ENCODE results near the gene GNG7.
"Not testable (repeated sequence)": the region's sequence is repeated elsewhere in the genome, so short reads cannot be mapped to it uniquely, and the experiment has no call there.

GNG7 gene

DNA sequence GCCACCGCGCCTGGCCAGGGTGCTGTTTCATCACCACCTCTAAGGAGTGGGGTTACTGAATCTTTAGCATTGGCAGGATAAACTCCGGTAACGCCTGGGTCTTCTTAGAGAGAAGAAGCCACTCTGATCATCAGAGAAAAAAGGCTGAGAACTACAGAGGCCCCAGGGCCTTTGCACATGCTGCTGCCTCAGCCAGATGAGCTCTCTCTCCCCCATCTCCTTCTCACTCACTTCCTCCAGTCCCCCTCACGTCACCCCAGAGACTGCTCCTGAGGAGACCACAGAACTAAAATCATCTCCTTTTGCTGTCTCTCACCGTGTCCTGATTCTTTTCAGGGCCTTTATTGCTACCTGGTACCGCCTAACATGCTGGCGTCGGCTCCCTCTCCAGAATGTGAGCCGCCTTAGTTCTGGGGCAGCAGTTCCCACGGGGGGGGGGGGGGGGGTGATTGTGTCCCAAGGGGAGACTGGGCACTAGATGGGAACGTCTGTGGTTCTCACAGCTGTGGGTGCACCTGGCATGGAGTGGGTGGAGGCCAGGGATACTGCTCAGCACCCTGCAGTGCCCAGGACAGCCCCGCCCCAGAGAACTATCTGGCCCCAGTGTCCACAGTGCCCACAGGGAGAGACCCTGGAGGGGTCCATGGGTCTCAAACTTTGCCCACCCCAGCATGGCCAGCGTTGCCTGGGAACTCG lies 23.8 kb upstream of the GNG7 start:
- no peak for DNase-seq

DNA sequence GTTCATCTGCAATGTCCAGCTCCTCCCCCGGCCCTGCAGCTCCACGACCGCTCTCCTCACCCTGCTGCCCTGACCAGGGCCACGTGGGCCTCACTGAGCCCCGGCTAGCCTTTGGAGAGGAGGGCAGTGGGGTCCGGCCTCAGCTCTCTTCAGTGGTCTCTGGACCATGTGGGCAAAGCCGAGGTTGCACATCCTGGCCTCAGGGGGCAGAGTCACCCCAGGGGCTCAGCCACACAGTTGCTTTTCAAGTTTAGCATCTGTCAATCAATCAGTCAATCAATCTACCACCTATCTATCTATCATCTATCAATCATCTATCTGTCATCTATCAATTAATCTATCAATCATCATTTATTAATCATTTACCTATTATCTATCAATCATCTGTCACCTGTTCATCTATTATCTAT lies 21.7 kb upstream of the GNG7 start:
- no peak for DNase-seq

DNA sequence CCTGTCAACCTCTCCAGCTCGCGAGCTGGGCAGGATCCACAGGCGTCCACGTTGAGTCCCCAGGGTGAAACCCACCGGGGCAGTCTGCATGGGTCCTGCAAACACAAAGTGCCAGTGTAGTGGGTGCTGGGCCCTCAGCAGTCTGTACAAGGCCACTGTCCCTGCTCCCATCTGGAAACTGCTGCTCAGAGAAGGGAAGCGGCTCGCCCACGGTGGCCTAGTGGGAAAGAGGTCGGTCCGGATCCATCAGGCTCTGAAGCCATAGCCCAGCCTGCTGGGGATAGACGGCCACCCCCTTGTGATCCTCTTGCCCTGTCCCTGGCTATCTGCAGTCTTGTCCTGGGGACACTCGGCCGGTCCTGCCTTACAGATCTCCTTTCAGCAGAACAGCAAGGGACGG lies 21.3 kb upstream of the GNG7 start:
- no peak for DNase-seq

DNA sequence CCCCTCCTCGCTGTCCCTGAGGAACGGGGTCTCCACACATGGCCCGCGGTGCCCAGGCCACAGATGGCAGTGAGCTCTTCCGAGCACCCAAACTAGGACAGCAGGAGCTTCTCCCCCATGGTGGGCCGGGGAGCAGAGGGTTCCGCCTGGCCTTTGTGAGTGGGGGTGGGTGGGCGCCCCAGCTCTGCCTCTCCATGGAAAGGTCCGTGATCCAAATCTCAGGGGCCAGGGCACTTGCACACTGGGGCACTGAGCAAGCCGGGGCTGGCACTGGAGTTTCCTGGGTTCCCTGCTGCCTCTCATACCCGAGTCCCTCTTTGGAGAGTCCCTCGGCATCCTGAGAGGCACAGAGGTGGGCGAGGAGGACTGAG lies 20.8 kb upstream of the GNG7 start:
- DNase-seq: no peak

DNA sequence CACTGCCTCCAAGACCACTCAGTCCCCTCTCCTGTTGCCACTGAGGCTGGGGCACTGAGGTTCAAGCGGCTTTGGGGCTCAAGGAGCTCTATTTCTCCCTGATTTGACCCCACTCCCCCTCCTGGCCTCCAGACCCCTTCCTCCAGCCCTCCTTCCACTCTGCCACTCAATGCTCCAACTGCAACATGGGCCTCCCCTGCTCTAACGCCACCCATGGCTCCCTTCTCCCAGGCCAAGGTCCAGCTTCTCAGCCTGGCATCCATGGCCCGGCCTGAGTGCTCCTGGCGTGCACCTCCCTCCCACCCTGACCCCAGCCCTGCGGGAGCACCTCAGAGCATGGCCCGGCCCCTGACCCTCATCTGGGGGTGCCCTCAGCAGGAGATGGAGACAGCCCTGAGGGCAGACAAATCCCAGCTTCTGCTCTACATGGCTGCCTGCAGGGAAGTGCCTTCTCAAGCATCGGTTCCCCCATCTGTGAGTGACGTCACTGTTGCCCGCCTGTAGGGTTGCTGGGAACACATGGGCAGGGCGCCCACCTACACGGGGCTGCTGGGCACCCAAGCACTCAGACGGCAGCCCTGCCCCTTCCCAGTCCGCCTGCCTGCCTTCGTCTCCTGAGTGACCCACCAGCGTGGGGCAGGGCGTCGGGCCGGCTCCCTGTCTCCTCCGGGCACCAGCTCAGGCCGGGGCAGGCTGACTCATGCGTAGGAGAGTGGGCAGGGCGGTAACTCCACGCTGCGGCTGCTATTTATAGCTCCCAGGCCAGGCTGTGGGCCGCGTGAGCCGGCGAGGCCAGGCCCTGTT lies 20.2 kb upstream of the GNG7 start:
- DNase-seq: no peak

DNA sequence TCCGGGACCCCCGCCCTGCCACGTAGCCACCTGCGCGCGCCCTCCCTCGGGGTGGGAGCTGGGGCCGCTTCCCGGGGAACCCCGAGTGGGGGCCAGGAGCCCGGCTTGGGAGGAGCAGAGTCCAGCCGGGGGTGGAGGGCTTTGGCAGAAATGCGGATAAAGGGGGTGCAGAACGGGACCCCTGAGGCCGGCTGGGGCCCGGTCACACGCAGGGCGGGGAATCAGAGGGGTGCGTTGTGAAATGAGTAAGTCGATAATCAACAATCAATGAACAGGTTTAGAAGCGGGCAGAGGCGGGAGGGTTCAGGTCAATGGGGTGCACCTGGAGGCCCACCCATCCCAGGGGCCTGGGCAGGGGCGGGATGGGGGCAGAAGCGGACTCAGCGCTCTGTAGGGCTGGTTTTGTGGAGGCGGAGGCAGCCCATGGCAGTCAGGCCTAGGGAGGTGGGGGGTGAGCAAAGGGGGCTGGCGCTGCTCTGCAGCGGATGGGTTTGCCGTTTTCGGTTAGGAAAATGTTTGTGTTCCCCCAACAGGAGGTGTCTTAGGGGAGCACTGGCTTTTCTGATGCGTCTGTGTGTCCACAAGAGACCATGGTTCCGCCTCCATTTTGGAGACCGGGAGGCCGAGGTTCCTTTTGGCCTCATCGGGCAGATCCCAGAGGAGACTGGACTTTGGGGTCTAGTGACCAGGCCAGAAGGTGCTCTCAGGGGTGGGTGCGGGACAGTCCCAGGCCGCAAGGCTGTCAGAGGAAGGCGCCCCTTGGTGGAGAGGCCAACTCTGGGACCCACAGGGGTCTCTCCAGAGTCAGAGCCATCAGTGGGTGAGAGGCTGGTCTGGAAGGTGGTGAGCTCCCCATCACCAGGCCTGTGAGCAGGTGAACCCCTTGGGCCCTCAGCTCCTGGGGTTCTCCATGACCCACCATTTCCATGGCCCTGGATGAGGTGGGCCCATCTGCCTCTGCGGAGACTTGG lies 19.4 kb upstream of the GNG7 start:
- DNase-seq: no peak

DNA sequence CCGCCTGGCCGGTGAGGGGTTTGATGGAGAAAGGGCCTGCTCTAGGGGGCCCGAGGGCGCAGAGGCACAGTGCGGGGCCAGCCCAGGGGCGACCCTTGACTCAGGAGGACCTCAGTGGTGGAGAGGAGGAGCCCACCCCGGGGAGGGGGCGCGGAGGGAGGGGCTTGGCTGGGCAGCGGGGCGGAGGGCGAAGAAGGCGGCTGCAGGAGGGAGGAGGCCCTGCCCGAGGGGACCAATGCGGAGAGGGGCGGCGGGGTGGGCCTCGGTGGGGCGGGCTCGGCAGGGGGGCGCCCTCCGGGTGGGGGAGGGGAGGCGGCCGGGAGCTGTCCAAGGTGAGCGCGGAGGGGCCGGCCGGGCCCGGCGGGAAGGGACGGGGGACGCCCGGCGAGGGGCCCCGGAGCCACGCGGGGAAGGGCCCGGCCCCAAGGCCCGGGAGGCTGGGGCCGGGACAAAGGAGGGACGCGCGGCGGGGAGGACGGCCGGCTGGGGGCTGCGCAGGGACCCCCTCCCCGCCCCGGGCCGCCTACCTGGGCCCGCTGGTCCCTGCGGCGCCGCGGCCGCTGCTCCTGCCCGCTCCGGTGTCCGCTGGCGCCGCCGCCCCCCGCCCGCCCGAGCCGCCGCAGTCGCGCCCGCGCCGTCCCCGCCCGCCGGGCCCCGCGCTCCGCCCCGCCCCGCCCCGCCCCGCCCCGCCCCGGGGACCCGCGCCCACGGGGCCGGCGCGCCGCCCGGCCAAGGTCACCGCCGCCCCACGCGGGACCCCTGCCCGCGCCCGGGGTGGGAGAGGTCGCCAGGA lies 18.5 kb upstream of the GNG7 start, which contains the start of gene DIRAS1:
DIRAS1 (minus strand) TSS at position 596 of the 793 bp plus-strand sequence. CDS start 3,566 bp downstream, outside the sequence.
- DNase-seq: no peak

DNA sequence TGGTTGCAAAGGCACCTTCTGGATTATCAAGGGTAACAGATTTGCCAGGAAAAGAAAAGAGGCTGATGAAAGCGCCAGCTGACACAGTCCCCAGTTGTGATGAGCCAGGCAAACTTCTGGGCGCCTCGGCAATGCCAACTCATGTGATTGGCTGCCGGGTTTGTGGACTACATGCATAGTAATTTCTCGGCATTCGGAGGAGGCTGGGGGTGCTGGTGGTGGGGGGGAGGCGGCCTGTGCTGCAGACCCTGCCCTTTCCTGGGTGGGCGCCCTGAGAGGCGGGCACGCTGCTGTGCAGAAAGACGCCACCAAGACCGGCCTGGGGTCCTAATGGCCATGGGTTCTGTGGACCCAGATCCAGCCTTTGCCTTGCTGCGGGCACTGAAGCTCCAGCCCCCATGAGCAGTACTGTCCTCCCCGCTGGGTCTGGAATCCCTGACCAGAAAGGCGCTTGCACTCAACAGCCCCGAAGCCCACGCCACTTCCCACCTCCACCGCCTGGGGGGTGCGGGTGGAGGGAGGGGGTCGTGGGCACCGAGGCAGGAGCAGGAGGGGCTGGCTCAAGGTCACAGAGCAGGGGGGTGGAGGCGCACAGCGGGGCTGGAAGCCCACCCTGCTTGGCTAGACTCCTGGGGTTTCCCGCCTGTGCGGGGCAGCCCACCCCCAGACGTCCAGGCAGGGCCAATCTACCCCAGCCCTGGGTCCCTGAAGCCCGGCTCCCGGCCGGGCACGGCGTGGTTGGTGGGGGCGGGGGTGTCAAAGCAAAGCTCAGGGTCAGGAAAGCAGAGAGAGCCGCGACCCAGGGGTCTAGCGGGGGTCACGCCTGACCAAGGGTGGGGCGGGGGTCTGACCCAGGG lies 17.7 kb upstream of the GNG7 start:
- no peak for DNase-seq

DNA sequence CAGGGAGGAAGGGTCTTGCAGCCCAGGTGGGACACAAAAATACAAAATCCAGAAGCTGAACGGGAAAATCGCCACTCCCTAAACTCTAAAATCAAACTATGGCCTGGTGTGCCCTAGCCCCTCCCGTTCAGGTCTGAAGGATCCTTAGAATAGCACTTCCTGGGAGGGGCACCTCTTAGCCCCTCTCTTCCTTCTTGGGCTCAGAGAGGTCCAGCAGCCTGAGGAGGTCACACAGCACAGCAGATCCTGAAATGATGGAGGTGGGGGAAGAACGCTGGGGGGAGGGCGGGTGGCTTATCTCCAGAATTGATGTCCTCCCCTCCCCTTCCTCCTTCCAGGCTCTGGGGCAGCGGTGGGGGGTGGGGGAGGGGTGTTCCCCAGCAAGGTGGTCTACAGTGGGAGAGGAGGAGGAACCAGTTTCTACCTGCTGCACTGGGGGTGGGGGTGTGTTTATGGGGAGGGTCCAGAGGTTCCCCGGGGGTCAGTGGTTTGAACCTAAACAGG lies 16.8 kb upstream of the GNG7 start:
- DNase-seq: no peak

DNA sequence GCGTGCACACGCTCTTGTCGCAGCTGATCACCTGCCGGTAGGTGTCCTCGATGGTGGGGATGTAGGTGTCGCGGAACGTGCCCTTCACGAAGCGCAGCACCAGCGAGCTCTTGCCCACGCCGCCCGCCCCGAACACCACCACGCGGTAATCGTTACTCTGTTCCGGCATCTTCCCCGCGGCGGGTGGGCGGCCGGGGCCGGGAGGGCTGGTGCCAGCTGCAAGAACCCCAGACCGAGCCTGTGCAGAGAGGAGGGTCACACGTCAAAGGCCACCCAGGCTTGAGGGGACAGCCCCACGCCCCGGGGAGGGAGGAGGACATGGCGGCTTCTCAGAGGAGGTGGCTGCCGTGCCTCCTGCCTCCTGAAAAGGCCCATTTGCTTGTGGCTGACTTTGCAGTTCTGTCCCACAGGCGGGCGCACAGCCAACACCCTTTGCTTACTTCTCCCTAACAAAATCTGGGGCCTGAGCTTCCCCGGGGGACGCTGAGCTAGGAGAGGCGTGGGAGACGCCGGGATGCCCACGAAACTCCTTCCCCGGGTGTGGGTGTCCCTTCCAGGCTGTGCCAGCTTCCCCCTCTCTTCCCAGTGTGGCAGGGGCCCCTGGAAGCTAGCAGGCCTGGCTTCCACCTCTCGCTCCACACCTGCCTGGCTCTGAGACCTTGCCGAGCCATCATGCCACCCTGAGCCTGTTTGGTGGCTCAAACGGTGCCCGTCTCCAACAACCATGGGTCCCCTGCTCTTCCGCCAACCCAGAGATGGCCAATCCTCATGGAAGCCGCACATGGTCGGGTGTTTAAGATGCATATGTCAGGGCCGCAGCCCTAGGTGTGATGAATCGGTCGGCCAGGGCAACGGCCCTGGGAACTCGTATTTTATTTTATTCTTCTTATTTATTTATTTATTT lies 15.4 kb upstream of the GNG7 start:
- no peak for DNase-seq

DNA sequence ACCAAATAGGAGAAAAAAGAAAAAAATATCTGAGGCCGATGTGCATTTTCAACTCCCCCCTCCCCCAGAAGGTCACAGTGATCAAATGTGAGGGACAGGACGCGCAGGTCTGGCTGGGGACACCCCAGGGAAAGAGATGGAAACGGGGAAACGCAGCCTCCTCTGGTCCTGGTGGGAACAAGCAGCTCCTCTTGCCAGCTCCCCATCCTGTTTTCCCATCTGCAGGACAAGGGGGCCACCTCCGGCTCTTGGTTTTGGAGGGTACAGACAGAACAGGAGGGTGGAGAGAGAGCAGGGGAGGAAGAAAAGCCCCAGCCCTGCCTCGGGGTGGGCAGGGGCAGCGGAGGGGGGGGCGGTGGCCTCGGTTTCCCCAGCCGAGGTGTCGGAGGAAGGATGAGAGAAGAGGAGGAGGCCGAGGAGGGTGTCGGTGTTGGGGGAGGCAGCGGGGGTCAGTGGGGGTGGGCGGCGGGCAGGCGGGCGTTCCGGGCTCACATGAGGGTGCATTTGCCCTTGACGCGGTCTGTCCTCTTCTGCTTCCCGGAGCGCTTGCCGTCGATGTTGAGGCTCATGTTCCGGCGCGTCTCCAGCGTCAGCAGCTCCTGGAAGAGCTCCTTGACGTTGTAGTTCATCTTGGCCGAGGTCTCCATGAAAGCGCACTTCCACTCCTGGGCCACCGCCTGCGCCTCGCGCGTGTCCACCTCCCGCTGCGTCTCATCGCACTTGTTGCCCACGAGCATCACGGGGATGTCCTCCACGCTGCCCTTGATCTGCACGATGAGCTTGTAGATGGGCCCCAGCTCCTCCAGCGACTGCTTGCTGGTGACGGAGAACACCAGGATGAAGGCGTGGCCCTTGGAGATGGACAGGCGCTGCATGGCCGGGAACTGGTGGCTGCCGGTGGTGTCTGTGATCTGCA lies 14.5 kb upstream of the GNG7 start:
- DNase-seq: no peak

DNA sequence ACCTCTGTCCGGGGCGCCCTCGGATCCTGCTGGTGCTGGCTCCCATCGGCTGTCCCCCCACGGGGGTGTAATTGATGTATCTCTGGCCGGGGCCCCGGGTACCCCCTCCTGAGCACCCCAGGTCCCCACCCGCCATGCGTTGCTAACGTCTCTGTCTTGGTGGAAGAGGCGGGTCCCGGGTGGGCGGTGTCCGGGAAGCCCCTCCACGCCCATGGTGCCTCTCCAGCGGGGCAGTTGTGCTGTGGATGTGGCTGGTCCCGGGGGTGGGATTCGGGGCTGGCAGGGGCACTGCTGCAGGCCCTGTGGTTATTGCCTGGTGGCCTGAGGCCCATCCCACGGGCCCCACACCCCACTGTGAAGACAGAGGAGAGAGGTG lies 13.8 kb upstream of the GNG7 start:
- no peak for DNase-seq

DNA sequence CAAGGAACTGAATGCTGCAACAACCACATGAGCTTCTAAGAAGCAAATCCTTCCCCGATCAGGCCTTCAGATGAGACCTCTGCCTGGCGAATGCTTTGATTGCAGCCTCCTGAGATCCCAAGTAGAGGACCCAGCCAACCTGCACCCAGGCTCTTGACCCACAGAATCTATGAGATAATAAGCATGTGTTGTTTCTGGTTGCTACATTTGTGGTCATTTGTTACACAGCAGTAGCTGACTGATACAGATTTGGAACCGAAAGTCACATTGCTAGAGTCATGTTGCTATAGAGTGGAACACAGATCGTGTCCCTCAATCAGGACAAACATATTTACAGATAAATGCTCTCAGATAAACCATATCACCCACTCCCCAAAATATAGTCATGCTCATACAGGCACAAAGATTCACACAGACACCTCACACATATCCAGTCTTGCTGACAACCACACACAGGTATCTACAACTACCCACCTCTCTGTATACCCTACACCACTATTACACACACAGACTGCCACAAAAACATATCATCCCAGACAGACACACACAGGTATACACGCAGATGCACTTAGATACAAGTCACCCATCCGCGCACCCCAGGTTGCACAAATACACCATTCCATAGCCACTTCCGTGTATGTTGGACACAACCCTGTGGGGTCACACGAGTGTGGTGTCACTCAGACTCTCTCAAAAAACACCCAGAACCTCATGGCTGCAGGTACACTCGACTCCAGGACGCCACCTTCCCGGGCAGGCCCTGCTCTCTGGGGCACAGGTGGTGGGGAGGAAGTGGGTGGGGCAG lies 13.2 kb upstream of the GNG7 start:
- no peak for DNase-seq

DNA sequence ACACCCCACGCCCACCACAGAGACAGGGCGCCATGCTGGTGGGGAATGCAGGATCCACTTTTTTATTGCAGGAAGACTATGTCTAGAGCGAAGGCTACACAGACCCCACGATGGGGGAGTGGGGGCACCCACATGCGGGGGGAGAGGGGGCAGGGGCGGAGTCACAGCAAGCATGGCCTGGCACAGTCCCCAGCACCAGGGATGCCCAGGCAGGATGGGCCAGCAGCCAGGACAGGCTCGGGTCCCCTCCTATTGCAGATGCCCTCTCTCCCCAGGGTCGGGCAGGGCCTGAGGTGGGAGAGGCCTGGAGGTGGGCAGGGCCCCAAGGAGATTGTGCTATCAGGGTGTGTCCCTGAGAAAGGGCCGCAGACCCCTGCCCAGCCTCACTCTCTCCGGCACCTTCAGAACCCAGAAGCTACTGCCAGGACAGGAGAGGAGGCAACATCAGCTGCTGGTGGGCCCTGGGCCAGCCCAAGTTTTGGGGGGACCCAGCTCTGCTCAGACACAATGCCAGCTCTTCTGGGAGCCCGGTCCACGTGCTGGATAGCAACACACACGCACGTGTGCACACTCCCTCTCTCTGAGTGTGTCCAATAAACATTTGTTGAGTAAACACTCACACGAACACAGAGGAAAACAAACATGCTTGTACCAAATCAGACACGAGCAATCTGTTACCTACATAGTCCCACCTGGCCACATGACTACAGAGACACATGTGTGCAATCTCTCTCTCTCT lies 12.2 kb upstream of the GNG7 start:
- no peak for DNase-seq

DNA sequence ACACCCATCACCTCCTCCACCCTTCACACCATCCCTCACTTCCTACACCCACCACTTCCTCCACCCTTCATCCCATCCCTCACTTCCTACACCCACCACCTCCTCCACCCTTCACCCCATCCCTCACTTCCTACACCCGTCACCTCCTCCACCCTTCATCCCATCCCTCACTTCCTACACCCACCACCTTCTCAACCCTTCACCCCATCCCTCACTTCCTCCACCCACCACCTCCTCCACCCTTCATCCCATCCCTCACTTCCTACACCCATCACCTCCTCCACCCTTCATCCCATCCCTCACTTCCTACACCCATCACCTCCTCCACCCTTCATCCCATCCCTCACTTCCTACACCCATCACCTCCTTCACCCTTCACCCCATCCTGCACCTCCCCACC lies 11.6 kb upstream of the GNG7 start:
- not testable (repeated sequence) for DNase-seq

DNA sequence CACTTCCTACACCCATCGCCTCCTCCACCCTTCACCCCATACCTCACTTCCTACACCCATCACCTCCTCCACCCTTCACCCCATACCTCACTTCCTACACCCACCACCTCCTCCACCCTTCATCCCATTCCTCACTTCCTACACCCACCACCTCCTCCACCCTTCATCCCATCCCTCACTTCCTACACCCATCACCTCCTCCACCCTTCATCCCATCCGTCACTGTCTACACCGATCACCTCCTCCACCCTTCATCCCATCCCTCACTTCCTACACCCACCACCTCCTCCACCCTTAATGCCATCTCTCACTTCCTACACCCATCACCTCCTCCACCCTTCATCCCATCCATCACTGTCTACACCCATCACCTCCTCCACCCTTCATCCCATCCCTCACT lies 10.7 kb upstream of the GNG7 start:
- DNase-seq: not testable (repeated sequence)

DNA sequence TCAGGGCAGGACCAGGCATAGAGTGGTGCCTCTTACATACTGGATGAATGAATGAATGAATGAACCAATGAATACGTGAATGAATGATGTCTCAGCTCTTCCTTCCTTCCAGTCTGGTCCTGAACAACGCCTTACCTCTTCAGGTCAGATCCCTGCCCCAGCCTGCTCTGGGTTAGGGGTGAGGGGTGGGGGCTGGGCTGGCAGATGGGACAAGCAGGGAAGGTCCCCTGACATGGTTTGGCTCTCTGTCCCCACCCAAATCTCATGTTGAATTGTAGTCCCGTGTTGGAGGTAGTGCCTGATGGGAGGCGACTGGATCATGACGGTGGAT lies 9.3 kb upstream of the GNG7 start:
- DNase-seq: no peak

Measured in activated naive CD4-positive, alpha-beta T cell treated with Interleukin-2 at 50 U/mL for 16 hours (primary cell).